GM13976 (cell line): Measurements from ENCODE around the gene ITFG2.

Experiments
- DNase-seq: peaks from one replicate; pipeline ENCODE4 v3.0.0; 2012; ENCODE audit warnings: low spot score
- in situ Hi-C: fragments of 300-500 bp; cut with MboI; formaldehyde crosslinking; loops from one replicate; pipeline ENCODE4 v1.12.0; 2022; ENCODE audit warnings: low sequenced_read_pairs, mixed read lengths, inconsistent platforms; ENCODE audit not compliant: unreplicated experiment
- TF ChIP-seq, protein P1 (sequence below): IDR thresholded peaks from 2 replicates; pipeline ENCODE4 v1.5.1; 2012; ENCODE audit warnings: borderline replicate concordance, mild to moderate bottlenecking; ENCODE audit not compliant: insufficient read depth; ENCODE audit errors: extremely low read depth, missing control alignments, control extremely low read depth

The ITFG2 gene

GRCh38 chr12:2841056-2841650 lies 28.7 kb downstream of the ITFG2 start:
- no peak for DNase-seq
- in situ Hi-C loops, result no loop called here

DNA sequence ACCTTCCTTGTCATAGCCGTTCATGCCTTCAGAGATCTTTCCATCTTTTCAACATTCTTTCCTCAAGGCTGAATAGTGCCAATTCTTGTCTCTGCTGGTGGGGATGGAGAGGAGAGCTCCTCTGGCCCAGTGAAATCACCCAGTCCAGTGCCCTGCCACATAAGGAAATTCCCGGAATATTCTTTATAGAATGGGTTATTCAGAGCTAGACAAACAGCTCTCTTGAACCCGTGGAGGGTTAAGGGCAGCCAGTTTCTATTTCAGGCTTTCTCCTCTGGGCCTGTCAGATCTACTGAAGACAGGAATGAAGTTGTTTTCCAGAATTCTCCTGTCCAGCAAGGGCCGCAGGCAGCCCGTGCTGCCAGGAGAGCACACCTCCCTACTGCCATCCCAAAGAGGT lies 30.5 kb downstream of the ITFG2 start:
- TF ChIP-seq, protein P1, sequence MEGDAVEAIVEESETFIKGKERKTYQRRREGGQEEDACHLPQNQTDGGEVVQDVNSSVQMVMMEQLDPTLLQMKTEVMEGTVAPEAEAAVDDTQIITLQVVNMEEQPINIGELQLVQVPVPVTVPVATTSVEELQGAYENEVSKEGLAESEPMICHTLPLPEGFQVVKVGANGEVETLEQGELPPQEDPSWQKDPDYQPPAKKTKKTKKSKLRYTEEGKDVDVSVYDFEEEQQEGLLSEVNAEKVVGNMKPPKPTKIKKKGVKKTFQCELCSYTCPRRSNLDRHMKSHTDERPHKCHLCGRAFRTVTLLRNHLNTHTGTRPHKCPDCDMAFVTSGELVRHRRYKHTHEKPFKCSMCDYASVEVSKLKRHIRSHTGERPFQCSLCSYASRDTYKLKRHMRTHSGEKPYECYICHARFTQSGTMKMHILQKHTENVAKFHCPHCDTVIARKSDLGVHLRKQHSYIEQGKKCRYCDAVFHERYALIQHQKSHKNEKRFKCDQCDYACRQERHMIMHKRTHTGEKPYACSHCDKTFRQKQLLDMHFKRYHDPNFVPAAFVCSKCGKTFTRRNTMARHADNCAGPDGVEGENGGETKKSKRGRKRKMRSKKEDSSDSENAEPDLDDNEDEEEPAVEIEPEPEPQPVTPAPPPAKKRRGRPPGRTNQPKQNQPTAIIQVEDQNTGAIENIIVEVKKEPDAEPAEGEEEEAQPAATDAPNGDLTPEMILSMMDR, result no peak
- in situ Hi-C loops, result no loop called here
- DNase-seq, result no peak

More at GRCh38 chr12:2841056-2841650, 28.7 kb downstream of the ITFG2 start:
- TF ChIP-seq, protein P1, result no peak

- TF ChIP-seq, protein P1, result no peak
- in situ Hi-C loops, result no loop called here
- no peak for DNase-seq
Measured at GRCh38 chr12:2844786-2845185, 32.3 kb downstream of the ITFG2 start.

DNA sequence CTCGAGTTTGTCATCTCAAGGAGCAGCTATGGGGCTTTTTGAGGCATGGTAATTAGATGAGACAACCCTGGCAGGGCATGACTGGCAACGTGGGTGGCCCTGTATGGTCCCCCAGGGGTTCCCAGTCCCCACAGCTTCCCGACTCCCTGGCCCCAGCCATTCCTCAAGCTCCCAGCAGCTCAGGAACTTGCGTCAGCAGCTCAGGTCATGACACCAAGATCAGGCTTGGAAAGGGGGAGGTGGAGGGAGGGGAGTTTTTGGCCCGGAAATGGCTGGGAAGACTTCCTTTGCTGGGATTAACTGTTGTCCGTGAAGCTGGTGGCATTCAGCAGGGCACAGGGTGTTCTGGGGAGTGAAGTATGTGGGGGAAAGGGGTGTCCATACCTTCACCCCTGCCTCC lies 32.8 kb downstream of the ITFG2 start:
- in situ Hi-C loops, result no loop called here

DNA sequence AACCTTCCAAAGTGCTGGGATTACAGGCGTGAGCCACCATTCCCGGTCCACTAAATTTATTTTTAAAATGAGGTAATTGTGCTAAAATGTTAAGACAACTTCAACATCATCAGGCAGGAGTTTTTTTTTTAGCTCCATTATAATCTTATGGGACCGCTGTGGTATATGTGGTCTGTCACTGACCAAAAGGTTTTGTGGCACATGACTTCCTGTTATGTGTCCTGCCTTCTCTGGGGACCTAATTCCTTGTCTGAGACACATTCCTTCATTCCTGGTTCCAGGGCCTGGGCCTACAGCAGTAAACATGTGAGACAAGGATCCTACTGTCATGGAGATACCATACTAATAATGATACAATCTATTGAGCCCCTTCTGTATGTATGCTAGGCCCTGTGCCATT lies 39.5 kb downstream of the ITFG2 start:
- in situ Hi-C loops, result loop anchor here (25.0 kb wide), 1 partner anchor 185 kb away; no protein-coding TSS in a partner anchor
- no peak for DNase-seq
- TF ChIP-seq, protein P1, result no peak

More for the DNA sequence above, 32.8 kb downstream of the ITFG2 start:
- TF ChIP-seq, protein P1, result no peak
- DNase-seq, result no peak

GRCh38 chr12:2853626-2854025 lies 41.2 kb downstream of the ITFG2 start:
- TF ChIP-seq, protein P1, result peak; percentile 45
- in situ Hi-C loops, result loop anchor here (25.0 kb wide), 1 partner anchor 184 kb away; no protein-coding TSS in a partner anchor
- DNase-seq, result peak; percentile 81
